Activated CD4-positive, alpha-beta T cell treated with anti-CD3 and anti-CD28 coated beads, Interleukin-2, amount 50 U/mL, for 1 hour (primary cell): ENCODE measurements around the gene APBA2.

Experiments
- DNase-seq: peaks from one replicate; pipeline ENCODE4 v3.0.0-alpha.2; 2020

The APBA2 gene

GRCh38 chr15:28942046-28942445 is 56.3 kb downstream of the APBA2 start:
- peak; percentile 24 for DNase-seq

GRCh38 chr15:28942571-28942970 is 56.8 kb downstream of the APBA2 start:
- no peak for DNase-seq

GRCh38 chr15:28943146-28943545 is 57.4 kb downstream of the APBA2 start:
- DNase-seq: no peak

- no peak for DNase-seq
These were observed 57.9 kb downstream of the APBA2 start for GRCh38 chr15:28943611-28944230.

GRCh38 chr15:28944286-28944685 is 58.5 kb downstream of the APBA2 start:
- DNase-seq: no peak

GRCh38 chr15:28944696-28945300 is 59.0 kb downstream of the APBA2 start:
- DNase-seq: no peak

GRCh38 chr15:28945626-28946230 is 60.0 kb downstream of the APBA2 start:
- no peak for DNase-seq

GRCh38 chr15:28946803-28947202 is 61.0 kb downstream of the APBA2 start:
- DNase-seq: no peak

- no peak for DNase-seq
These were observed 61.5 kb downstream of the APBA2 start for GRCh38 chr15:28947221-28947674.

GRCh38 chr15:28948036-28948435 is 62.3 kb downstream of the APBA2 start:
- DNase-seq: no peak

GRCh38 chr15:28950916-28951315 is 65.1 kb downstream of the APBA2 start:
- DNase-seq: no peak

GRCh38 chr15:28952666-28953491 is 67.1 kb downstream of the APBA2 start:
- no peak for DNase-seq

GRCh38 chr15:28953573-28954195 is 67.9 kb downstream of the APBA2 start:
- DNase-seq: no peak

- DNase-seq: no peak
These were observed 68.8 kb downstream of the APBA2 start for GRCh38 chr15:28954466-28955159.

GRCh38 chr15:28955160-28955992 is 69.6 kb downstream of the APBA2 start:
- no peak for DNase-seq

GRCh38 chr15:28955993-28956421 is 70.2 kb downstream of the APBA2 start:
- DNase-seq: no peak

GRCh38 chr15:28956491-28956890 is 70.7 kb downstream of the APBA2 start:
- no peak for DNase-seq

- DNase-seq: no peak
These were observed 72.1 kb downstream of the APBA2 start for GRCh38 chr15:28957606-28958498.

- DNase-seq: no peak
These were observed 73.6 kb downstream of the APBA2 start for GRCh38 chr15:28959326-28959725.

- DNase-seq: no peak
These were observed 75.2 kb downstream of the APBA2 start for GRCh38 chr15:28960979-28961378.
